Activated CD4-positive, alpha-beta T cell treated with anti-CD3 and anti-CD28 coated beads, Interleukin-2, Interleukin-4, amounts not matched to agents 100 ng/mL and 50 ng/mL, durations not matched to agents 16 hours and 8 hours (primary cell): ENCODE data around the gene MAPK14.
"Not testable (repeated sequence)": the region's sequence is repeated elsewhere in the genome, so short reads cannot be mapped to it uniquely, and the experiment has no call there.

Experiments
- DNase-seq: peaks from one replicate; pipeline ENCODE4 v3.0.0-alpha.2; 2020; ENCODE audit warnings: low spot score

MAPK14 gene

DNA sequence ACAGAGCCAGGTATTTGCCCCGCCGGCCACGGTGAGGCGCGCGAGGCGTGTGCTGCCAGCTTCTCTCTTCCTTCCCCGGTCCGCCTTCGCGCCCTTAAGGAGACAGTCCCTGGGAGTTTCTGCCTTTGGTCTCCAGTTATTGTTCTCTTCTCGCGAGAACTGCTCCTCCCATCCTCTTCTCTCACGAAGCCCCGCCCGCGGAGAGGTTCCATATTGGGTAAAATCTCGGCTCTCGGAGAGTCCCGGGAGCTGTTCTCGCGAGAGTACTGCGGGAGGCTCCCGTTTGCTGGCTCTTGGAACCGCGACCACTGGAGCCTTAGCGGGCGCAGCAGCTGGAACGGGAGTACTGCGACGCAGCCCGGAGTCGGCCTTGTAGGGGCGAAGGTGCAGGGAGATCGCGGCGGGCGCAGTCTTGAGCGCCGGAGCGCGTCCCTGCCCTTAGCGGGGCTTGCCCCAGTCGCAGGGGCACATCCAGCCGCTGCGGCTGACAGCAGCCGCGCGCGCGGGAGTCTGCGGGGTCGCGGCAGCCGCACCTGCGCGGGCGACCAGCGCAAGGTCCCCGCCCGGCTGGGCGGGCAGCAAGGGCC, at the start of gene MAPK14:
MAPK14 (plus strand) TSS at position 308 of the 587 bp plus-strand sequence. CDS start 350 bp downstream, outside the sequence.
- peak; percentile 100 for DNase-seq

DNA sequence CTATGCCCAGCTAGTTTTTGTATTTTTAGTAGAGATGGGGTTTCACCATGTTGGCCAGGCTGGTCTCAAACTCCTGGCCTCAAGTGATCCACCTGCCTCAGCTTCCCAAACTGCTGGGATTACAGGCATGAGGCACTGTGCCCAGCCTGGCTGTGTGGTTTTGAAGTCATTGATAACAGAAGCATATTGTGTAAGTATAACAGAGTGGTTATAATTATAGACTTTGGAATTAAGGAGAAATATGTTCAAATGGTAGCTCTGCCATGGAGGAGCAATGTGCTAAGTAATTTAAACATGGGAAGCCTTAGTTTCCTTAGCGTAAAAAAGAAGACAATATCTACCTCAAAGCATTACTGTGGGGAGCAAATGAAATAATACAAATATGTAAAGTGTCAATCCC, 47.5 kb upstream of the MAPK14 start:
- not testable (repeated sequence) for DNase-seq

DNA sequence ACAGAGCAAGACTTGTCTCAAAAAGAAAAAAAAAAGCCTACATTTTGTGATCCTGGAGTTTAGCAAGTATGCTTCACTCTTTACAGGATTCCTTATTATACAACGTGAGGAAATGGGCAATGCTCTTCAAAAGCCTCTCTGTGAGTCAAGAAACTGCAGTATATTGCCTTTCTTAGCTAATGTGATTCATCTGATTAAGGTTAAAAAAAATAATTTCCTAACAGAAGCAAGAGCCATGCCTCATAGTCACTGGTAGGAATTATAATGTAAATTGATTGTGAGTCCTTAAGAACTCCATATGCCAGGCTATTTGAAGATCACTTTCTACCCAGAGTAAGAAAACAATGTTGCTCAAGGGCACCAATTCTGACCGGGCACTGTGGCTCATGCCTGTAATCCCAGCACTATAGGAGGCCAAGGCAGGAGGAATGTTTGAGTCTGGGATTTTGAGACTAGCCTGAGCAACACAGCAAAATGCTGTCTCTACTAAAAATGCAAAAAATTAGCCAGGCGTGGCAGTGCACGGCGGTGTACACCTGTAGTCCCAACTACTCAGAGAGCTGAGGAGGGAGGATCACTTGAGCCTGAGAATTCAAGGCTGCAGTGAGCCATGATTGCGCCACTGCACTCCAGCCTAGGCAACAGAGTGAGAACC, 46.5 kb upstream of the MAPK14 start:
- DNase-seq = no peak

DNA sequence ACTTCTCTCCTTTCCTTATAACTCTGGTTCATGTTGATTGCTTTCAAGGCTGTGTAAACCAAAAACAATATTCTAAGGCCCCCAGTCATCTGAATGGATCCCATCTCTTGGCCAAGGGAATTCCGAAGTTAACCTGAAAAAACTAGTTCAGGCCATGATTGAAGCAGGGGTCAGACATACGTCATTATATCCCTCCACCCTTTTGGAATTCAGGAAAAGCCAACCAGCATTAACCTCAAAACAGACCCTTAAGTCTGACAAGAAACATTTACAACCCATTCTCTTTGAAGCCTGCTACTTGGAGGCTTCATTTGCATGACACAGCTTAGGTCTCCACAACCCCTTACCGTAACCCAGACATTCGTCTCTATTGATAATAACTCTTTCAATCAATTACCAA, 42.9 kb upstream of the MAPK14 start:
- no peak for DNase-seq

DNA sequence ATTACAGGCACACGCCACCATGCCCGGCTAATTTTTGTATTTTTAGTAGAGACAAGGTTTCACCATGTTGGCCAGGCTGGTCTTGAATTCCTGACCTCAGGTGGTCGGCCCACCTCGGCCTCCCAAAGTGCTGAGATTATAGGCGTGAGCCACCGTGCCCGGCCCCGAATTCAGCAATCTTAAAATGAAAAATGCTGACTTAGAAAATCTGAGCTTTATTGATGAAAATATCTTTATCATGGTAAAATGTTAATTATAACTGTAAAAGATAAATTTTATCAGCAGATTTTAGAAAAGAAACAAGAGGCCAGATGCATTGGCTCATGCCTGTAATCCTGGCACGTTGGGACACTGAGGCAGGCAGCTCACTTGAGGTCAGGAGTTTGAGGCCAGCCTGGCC, 39.6 kb upstream of the MAPK14 start:
- DNase-seq = not testable (repeated sequence)

DNA sequence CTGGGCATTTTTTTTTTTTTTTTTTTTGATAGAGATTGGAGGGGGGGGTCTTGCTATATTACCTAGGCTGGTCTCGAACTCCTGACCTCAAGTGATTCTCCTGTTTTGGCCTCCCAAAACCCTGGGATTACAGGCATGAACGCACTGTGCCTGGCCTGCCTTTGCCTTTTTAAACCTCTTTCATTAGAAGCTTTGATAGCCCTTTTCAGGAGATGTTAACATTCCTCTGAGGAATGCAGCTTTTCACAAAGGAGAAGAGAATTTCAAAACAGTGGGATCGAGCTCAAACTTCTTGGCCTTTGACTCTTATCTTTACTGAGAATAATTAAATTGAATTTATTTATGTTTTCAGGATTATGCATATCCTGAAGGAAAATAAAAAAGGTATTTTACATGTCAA, 34.5 kb upstream of the MAPK14 start:
- no peak for DNase-seq

DNA sequence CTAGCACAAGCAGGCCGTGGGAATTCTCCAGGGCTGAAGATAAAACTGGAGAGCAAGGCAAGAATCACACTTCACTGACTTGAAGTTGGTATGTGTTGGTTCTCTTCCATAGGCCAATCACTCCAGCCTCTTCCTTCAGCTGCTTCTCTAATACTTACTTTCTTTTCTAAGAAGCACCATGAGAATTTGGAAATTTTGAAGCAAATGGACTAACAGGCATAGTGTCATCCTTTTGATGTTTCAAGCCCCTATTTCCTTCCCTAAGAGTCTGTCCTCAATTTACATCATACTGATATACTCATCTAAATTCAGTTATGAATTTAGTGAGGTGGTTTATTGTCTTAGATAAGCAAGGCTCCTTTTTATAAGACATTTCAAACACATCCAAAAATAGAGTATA, 27.2 kb upstream of the MAPK14 start:
- no peak for DNase-seq

DNA sequence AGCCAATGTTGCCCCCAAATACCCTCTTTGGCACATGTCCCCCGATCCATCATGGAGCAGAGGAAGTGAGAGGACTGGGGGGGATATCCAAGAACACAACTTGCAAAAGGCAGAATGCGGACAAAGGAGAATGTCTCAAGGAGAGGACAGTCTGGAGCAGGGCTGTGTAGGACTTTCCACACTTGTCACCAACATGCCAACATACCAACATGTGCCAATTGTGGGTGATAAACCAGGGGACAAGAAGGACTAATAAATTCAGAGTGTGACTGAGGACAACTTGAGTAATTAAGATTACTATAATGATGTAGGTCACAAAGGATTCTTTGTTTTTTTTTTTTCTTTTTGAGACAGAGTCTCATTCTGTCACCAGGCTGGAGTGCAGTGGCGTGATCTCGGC, 11.9 kb upstream of the MAPK14 start:
- DNase-seq = no peak

DNA sequence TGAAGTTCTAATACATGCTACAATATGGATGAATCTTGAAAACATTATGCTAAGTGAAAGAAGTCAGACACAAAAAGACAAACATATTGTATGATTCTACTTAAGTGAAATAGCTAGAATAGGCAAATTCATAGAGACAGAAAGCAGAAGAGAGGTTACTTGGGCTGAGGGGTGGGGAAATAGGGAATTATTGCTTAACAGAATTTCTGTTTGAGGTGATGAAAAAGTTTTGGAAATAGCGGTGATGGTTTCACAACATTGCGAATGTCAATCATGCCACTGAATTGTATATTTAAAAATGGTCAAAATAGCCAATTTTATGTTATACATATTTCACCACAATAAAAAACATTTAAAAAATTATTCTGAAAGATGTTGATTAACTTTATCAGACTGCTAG, 9.3 kb upstream of the MAPK14 start:
- no peak for DNase-seq

DNA sequence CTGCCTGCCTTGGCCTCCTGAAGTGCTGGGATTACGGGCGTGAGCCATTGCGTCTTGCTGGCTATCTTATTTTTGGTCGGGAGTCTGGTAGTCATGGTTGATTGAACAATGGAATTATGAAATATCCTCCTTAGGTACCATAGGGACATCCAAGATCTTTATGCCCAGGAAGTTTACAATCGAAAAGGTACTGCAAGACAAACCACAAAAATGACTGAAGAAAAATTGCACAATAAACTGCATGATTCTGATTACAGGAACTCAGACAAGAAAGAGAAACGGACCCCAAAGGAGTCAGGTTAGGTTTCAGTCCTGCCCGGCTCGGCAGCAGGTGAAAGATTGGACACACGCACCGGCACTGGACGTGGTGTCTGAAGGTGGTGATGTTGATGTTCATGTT, 8.4 kb upstream of the MAPK14 start:
- DNase-seq = no peak

DNA sequence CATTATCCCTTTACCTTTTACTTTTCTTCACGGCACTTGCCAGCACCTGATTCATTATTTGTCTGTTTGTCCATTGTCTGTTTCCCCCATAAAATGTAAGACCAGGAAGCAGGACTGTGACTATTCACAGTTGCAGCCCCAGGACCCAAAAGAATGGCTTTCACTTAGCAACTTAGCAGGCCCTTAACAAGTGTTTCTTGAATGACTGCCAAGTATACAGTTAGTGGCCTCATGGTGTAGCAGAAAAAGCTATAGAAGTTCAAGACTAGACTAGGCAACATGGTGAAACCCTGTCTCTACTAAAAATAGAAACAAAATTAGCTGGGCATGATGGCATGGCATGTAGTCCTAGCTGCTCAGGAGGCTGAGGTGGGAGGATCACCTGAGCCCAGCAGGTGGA, 7.5 kb upstream of the MAPK14 start:
- no peak for DNase-seq

DNA sequence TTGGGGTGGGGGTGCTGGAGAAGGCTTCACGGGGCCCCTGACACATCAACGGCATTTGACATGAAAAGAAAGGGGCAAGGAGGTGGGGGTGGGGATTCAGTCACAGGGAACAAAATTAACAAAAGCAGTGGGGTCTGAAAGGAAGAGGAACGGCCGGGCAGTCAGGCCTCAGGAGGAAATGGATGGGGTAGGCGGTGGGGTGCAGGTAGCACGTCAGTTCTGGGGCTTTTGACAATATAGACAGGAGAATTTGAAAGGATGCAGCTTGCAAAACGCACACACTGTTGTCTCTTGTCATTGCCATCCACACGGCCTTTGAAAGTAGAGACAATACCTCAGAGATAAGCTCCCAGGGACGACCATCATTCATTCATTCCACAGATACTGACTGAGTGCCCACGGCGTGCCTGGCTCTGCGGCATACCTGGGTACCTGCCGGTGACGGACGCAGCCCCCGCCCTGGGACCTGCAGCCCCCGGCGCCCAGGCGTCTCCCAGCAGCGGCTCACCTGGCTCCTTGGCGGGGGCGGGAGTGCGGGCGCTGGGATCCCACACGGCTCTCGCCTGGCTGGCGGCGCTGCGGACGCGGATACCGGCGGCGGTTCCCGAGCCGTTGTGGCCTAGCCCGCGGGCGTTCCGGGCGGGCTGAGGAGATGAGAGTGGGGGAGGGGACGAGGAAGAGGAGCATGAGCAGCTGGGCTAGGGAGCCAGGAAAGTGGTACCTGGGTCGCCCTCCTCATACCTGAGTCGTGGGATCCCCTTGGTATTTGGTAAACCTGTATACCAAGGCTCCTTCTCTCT, 3.4 kb upstream of the MAPK14 start, which contains the start of gene SLC26A8:
SLC26A8 (minus strand) TSS at position 646 of the 800 bp plus-strand sequence. CDS start 4,934 bp downstream, outside the sequence.
- no peak for DNase-seq

DNA sequence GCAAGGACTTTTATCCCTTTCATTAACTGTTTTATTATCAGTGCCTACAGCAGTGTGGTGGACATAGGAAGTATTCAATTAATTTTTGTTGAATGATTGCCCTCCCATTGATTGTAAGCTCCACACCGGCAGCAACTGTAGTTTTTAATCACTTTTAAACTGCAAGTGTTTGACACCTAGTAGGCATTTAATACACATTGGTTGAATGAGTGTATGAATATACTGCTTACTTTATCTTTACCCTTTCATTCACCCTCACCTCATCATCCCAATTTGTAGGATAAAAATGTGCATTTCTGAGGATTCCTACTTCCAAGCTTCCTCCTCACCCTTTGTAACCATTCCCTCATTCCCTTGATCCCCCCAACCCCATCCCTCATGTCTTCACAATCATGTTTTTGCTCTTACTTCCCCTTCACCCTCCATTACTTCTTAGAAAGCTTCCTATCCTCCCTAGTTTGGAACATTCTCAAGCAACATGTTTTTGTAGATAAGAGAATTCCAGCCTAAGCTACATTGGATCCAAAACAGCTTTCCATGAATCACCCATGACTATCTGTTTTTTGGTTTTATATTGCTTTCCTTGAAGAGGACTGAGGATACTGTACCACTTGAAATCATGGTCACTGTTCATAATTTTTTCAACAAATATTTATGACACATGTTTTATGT, 2.2 kb upstream of the MAPK14 start:
- no peak for DNase-seq

DNA sequence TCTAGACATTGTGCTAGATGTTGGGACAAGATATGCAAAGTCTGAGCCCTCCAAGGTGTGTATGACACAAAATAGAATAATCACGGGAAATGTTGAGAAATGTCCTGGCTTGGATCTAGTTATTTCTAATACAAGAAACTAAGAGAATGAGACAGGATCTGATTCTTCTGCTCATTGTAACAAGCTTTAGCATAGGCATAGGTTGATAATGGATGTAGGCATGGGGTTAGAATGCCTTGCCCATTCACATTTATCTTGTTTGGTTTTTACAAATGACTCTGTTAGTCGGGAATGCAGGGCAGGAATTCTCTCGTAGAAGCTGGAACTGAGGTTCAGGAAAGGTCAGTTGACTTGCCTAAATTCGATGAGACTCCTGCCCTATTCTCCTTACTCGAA, 1.7 kb upstream of the MAPK14 start:
- no peak for DNase-seq

DNA sequence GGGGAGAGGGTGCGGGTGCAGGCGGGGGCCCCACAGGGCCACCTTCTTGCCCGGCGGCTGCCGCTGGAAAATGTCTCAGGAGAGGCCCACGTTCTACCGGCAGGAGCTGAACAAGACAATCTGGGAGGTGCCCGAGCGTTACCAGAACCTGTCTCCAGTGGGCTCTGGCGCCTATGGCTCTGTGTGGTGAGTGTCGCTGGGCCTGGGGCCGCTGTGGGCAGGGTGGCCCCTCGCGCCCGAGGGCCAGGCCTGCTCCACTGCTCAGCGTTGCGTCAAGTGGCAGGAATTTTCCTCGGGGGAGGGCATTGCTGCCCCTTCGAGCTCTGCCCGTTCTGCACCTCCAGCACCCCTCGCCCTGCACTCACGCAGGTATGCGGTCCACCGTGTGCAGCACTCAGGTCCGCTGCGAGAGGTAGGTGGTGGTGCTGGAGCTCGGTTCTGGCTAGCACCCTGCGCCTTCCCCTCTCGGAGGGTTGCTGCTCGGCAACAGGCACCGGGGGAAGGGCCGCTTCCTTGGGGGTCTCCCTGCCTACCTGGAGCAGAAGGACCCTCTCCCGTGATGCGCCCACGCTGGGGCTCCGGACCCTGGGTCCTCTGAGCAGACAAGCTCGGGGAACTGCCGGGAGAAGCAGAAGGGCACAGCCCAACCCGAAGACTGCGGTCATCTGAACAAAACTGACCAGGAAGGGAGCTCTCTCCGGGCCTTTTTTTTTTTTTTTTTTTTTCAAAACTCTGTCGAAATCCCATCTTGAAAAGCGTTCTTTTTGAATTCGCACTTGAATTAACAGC, 674 bp downstream of the MAPK14 start:
- DNase-seq = peak; percentile 24

DNA sequence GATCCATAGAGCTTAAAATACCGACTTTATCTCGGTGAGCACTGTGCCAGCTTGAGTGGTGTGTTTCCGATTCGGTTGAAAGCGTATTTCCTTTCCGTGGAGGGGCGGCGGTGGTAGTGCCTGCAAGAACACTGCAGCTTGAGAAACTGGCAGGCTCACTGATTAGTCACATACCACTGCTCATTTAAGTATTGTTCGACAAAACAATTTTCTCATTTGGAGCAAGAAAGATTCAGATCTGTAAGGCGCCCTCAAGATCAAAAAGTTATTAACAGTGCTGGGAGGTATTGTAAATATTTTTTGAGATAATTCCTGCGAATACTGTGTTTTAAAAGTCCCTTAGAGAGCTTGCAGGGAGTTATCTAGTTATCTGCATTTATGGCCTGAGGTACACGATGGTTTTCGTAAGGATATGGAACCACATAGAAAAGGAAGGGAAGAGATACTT, 1.3 kb downstream of the MAPK14 start:
- DNase-seq = peak; percentile 87

DNA sequence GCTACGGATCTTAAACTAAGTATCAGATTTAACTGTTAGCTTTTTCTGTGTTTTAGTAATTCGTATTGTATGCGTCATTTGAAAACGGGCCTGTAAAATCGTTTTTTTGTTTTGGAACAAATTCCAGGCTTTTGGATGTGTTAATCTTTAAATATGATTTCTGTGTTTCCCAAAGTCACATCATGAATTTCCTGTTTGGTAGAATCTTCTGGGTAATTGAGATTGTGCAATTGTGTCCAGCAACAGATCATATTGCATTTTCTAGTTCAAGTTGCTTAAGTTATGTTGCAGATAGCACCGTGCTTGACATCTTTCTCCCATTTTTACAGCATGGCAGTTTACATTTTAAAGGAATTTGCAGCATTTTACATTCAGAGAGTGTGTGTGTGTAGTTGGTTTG, 1.9 kb downstream of the MAPK14 start:
- DNase-seq = peak; percentile 6

DNA sequence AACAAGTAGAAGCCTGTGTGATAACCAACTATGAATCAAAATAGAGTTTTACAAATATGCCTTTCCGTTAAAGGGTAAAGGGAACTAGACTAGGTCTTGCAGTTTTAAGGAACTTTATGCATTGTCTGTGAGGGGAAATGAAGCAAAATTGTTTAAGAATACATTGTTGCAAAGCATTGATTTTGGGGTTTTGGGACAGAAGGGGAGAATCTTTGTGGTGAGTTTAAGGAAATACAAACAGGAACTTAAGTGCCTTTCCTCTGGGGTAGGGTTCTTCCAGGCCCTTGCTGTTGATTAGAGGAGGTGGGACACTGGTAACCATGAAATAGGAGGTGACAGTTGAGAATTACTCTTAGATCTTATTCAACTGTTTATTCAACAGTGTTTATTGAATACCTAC, 4.7 kb downstream of the MAPK14 start:
- no peak for DNase-seq

DNA sequence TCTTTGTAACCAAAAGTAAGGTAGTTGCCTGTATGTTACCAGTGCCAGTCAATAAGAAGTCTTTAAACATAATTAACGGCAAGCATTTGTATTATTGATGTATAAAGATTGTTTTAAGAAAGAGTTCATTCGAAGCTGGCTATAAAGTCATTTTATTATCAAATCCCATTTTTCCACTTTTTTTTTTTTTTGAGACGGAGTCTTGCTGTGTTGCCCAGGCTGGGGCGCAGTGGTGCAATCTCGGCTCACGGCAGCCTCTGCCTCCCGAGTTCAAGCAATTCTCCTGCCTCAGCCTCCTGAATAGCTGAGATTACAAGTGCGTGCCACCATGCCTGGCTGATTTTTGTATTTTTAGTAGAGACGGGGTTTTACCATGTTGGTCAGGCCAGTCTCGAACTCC, 5.5 kb downstream of the MAPK14 start:
- DNase-seq = not testable (repeated sequence)

DNA sequence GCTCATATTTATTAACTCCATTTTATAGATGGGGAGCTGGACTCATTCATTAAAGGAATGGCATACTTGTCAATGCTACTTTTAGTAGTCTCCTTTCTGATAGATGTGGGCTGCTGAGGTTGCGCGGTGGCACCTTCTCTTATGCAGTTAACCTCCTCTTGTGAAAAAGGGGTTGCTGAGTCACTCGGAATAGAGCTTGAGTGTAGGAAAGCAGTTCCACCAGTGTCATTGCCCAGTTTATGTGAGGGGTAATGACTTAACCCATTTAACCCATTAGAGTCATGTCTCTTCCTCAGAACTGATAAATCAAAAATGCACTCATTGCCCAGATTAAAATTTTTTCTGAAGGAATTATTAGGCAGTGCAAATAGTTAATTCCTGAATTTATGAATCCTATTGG, 6.3 kb downstream of the MAPK14 start:
- peak; percentile 31 for DNase-seq

DNA sequence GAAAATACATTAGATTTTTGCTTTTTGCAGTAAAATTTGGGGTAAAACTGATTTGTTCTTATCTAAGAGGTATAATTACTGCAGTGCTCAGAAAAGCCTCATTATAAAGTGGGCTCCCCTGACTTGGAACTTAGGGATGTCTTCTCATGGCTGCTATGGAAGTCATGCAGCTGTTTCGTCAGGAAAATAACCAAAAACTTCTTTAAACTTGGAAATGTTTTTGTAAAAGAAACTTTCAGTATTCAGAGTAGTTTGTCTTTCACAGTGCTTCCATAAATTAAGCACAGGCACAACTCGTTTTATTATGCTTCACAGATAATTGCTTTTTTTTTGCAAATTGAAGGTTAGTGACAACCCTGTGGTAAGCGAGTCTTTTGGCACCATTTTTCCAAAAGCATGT, 6.8 kb downstream of the MAPK14 start:
- DNase-seq = no peak

DNA sequence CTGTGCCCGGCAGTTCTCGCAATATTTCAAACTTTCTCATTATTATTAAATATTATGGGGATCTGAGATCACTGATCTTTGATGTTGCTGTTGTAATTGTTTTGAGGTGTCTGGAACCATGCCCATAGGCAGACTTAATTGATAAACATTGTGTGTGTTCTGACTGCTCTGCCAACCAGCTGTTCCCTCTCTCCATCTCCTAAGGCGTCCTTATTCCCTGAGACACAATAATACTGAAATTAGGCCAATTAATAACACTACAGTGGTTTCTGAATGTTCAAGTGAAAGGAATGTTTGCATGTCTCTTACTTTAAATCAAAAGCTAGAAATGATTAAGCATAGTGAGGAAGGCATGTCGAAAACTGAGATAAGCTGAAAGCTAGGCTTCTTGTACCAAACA, 7.6 kb downstream of the MAPK14 start:
- DNase-seq = peak; percentile 46
